NOMO-1 treated with DMSO at 0.1 percent for 48 hours (cell line): ENCODE data around the gene MDFIC2.
"Not testable (repeated sequence)": the region's sequence is repeated elsewhere in the genome, so short reads cannot be mapped to it uniquely, and the experiment has no call there.

ENCODE experiments used
- DNase-seq: peaks from one replicate; lab custom pipeline; 2025; ENCODE audit not compliant: unreplicated experiment; lab: John Stamatoyannopoulos, UW

Gene MDFIC2

DNA sequence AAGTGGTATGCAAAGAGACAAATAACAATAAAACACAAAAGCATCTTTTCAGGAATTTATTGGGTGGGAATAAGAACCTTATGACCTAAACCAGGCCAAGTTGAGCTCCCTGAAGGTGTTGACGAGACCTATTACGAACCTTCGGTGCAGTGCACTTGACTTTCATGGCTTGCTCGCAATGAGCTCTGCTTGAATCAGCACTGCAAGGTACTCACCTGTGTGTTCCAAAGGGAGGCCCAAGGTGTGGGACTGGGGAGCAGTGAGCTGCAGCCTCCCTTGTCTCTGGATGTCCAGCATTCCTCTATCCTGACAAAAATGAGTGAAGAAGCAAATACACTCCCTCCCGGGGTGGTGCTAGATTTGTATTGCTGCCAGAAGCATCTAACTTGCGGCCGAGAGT is at the start of gene MDFIC2:
TSS of gene MDFIC2 (minus strand) at position 303 of the 400 bp plus-strand sequence. CDS start 665 bp downstream, outside the sequence.
- no peak for DNase-seq

DNA sequence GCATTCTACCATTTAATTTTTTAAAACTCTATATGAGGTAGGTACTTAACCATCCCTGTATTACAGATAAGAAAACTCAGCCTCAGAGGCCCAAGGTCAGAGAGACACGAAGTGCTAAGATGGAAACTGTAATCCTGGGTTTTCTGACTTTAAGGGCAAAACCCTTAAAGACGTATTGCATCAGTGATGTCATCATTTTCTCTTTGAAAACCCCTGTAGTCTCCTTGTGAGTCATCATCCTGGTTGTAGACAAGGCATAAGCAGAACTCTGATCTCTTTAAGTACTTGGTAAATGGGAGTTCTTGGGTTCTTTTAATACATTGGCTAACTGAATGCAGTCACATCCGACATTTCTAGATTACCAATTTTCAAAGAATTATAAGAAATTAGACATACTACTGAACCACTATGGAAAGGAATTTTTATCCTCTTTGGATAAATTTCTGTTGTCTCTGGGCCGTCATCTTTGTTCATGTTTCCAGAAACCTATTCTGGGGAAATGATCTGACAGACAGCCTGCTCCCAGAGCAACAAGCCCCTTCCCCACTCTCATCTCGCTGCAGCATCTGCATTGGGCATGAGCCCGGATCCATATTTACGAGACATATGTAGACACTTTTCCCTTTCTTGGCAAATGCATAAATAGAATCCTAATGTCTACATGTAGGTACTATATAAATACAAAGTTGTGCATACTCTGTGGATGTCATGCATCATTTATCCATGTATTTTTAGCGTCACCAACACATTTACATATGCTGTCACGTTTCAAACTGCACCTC is 48.7 kb upstream of the MDFIC2 start:
- peak; percentile 23 for DNase-seq

DNA sequence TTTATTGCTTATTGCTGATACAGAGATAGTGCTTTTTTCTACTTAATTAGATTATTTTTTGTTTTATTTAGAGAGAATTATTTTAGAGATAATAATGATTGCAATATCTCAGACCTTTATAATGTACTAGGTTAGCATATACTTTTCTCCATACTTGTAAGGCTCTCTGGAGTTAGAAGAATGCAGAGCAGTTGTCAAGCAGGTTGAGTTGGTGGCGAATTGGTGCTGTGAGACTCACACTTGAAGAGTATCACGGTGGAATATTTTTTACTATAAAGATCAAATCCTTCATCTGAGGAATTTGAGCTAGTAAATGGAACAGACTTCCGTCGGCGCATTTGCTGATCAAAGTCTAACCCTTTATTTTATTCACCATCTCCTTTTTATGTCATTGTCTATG is 47.3 kb upstream of the MDFIC2 start:
- DNase-seq = no peak

DNA sequence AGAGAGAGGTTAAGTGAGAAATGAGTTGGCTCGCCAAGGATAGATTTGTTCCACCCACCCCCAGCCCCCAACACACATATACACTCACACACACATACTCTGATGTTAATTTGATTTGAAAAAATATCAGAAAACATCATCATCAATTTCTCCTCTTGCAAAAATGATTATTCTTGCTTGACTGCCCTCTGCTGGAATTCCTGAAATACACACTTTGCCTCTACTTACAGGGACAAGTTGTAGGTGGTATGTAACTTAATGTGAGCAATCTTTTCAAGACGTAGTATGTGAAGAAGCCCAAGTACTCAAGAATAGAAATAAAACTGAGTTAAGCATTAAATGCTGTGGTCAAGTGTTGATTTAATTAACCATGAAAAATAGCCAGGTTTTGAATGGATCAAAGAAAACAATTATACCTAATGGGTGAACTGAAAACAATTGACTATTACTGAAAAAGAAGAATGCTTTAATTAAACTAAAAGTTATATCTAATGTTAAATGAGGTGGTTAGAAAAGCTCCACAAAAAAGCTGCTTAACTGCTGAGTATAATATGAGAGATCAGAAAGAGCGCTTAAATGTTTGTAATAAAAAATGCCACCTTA is 46.6 kb upstream of the MDFIC2 start:
- peak; percentile 31 for DNase-seq

DNA sequence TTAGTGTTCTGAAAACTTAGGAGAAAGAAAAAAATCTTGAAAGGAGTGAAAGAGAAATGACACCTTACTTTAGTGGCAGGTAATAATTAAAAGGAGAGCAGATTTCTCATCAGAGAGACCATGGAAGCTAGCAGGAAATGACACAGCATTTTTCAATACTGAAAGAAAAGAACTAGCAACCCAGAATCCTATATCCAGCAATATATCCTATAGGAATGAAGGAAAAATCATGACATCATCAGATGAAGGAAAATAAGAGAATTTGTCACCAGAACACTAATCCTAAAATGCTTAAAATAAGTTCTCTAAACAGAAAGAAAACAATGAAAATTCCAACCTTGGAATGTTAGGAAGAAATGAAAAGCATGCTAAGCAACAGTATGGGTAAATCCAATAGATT is 39.8 kb upstream of the MDFIC2 start:
- no peak for DNase-seq

DNA sequence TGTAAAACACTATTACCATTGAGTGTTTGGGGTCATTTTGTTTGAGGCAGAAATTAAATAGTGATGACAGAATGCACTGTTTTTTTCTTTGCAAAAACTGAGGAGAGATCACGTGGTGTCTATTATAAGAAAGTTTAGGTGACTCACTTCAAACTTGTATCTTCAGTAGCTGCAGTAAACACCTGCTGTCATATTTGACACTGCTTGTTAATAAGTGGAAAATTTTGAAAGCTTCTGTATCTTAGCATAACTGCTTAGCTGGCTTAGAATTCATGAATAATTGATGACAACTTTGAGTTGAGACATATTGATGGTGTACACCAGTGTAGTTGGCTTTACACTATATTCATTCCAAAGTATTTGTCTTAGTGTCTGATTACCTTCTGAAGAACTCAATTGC is 29.7 kb upstream of the MDFIC2 start:
- no peak for DNase-seq

DNA sequence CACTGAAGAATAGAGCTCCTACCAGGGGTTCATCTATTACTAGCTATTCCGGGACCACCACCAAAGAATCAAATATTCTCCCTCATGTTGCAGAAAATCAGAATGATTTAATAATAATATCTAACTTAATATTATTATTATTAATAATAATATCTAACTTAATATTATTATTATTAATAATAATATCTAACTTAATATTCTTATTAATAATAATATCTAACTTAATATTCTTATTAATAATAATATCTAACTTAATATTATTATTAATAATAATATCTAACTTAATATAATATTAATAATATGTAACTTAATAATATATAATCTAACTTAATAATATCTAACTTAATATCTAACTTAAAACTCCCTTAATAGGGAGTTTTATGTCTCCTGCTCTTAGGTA is 24.4 kb upstream of the MDFIC2 start:
- not testable (repeated sequence) for DNase-seq

DNA sequence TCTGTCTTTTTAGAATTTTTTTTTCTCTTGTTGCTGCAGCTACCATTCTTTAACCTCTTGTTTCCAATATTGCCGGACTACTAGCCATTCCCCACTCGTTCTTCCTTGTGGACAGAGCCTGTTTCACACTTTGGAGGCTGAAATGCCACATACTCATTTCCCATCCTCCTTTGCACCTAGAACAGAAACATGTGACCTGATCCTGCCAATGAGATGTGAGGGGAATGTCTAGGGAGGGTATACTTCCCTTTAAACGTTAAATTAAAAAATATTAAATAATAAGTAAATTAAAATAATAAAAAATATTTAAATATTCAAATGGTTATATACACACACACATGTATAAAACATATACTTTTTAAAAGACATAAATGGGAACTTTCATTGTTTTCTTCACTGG is 20.6 kb upstream of the MDFIC2 start:
- no peak for DNase-seq

DNA sequence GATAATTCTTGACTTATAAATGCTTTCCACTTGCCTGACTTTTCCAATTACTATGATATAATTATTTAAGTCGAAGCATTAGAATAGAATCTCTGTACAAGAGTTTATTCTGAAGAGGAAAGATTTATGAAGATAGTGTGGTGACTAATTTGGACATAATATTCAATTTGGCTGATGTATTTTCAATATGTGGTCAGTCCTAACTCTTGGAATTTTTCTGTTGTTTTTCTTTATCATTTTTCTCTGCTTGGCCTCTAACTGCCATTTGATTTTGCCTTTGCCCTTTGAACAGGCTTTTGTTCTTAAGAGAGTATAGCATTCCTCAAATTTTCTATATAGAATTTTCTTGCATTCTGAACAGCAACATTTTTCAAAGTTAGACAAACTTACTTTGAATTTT is 2.6 kb upstream of the MDFIC2 start:
- DNase-seq = no peak

DNA sequence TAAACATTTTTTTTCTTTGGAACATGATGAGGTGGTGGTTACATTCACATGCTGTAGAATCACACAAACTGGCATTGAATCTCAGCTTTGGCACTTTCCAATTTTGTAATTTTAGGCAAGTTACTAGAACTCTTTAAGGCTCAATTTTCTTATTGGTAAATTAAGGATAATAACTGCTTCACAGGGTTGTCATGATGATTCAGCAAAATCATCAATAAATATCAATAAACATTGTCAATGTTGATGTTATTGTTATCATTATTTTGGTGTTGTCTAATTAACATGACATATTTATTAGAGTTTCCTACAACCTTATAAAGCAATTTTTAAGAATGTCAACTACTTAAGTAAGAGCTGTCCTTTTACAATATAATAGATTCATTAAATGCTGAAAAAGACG is 1.6 kb downstream of the MDFIC2 start:
- DNase-seq = no peak

DNA sequence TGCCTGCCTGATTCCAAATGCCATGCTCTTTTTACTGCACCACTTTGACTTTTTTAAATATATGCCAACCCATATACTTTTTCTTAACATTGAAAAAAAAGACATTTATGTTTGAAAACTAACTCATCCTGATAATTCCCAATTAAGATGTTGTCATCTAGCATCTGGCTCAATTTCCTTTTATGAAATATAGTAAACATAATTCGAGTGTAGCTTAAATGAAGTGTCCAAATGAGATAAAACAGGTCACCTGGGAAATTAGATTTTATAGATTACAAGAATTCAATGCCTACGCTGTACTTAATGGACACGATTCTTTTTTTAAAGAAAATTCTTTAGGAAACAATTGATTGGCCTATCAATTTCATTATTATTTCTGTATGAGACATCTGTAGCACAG is 2.8 kb downstream of the MDFIC2 start:
- DNase-seq = no peak

DNA sequence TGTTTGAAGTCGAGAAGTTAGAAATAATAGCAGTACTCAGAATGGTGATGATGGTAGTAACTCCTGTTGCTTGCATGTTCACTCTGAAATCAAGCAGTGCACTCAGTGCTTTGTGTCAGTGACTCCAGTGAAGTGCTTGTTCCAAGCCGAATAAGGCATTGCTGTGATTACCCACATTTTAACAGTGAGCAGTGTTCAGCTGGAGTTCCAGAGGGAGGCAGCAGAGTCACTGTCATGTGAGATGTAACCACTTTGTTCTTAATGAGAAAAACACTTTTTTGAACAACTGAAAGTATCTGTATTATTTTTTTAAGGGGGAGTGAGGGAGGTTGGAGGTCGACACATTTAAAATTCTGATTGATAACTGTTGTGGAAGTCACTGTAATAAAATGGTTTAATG is 3.7 kb downstream of the MDFIC2 start:
- DNase-seq = no peak

DNA sequence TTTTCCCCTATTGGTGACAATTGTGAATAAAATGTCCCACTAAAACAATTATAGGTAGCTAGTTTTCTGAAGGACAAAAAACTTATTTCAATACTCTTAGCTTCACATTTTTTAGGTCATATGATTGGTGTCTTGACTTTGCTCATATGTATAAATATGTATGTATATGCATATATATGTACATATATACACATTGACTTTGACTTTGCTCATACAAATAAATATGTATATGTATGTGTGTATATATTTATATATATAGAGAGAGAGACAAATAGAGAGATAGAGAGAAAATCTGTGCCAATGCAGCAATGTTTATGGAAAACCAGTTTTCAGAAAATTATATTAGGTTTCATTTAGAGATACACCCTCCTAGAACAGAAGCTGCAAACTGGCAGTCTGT is 5.7 kb downstream of the MDFIC2 start:
- DNase-seq = no peak

DNA sequence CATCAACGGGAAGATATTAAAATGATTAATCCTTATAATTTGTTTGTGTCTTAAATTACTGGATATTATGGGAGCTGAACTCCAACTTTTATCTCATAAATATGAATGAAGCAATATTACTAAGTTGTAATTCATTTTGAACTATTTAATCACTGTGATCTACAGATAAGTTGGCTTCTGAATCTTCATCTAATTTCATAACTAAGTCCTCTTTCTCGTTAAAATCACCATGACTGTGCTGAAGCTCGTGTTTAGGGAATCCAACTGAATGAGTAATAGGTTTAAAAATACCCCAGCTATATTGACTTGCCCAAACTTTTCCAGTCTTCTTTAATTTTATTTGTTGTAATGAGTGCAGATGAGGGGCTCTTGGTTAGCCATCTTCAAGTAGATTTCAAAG is 14.1 kb downstream of the MDFIC2 start:
- DNase-seq = no peak

DNA sequence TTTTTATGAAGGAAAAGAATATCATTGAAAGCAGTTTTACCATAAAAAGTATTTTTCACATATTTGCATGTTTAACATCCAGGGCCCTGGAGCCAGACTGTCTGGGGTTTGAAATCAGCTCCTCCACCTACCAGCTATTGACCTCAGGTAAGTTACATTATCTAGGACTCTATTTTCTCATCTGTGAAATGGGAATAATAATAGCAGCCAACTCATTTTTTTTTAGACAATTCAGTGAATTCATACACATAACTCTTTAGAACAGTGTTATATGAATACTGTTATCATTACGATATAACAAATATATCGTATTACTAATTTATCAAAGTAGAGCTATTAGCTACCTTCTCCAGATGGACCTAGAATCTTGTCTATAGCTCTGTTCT is 21.3 kb downstream of the MDFIC2 start:
- DNase-seq = no peak

DNA sequence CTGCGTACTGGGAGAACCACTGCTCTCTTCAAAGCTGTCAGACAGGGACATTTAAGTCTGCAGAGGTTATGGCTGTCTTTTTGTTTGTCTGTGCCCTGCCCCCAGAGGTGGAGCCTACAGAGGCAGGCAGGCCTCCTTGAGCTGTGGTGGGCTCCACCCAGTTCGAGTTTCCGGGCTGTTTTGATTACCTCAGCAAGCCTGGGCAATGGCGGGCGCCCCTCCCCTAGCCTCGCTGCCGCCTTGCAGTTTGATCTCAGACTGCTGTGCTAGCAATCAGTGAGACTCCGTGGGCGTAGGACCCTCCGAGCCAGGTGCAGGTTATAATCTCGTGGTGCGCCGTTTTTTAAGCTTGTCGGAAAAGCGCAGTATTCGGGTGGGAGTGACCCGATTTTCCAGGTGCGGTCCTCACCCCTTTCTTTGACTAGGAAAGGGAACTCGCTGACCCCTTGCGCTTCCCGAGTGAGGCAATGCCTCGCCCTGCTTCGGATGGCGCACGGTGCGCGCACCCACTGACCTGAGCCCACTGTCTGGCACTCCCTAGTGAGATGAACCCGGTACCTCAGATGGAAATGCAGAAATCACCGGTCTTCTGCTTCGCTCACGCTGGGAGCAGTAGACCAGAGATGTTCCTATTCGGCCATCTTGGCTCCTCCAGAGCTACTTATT is 21.9 kb downstream of the MDFIC2 start:
- DNase-seq = not testable (repeated sequence)

DNA sequence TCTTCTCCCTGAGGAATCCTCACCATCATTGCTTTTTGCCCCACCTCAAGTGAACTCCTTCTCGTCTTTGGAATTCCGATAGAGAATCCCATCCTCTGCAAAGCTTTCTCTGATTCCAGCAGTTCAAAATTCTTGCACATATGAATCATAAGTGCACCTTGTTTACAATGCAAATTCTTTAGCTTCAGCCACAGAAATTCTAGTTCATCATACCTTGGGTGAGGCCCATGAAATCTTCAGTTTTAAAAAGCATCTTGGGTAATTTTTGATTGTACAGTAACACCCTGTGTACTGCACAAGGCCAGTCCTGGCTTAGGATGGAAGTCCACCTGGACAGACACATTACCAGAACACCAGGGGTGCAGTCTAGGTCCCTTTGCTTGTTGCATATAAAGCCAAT is 30.8 kb downstream of the MDFIC2 start:
- DNase-seq = no peak

DNA sequence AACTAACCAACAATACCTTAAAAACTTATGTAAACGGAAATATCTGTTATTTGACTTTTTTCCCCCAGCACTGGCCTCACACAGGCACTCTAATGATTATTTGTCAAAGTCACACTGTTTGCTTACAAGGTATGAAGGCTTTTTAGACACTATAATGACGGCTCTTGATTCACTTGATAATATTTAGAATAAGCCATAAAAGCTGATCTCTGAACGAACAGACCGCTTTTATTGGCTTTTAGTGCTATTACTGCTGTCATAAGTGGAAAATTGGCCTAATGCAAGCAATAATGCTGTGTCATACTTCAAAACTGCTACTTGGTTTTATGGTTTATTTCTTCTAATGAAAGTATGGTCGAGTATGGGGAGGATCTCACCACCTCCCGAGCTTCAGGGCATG is 35.1 kb downstream of the MDFIC2 start:
- DNase-seq = no peak

DNA sequence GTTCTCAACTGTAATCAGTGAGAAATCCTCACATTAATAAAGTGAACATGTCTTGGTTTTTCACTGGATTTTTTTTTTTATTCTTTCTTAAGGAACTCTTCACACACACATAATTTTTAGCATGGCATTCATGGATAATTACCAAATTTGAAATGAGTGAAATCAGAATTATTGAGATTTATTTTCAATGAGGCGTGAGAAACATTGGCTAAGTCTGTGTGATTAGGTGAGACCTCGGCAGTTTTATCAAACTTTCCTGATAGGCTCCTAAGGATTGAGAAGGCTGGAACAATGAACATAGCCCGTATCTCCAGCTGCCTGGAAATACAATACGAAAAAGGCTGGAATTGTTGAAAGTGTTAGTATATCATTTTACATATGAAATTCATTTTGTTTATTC is 35.5 kb downstream of the MDFIC2 start:
- no peak for DNase-seq

DNA sequence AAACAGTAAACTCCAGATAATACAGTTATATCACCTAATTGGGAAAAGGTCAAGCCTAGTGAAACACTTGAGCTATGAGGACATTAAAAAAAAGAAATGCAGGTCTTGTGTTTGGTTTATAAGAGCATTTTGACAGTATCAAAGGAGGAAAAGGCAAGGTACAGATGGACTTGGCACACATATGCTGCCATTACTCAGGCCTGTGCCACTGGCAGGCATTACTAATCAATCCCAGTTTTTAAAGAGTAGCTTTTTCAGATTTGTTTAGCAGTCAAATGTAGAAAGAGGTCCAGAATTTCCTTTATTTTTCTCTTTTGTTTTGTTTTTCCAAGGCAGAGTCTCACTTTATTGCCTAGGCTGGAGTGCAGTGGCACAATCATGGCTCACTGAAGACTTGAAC is 38.9 kb downstream of the MDFIC2 start:
- no peak for DNase-seq

DNA sequence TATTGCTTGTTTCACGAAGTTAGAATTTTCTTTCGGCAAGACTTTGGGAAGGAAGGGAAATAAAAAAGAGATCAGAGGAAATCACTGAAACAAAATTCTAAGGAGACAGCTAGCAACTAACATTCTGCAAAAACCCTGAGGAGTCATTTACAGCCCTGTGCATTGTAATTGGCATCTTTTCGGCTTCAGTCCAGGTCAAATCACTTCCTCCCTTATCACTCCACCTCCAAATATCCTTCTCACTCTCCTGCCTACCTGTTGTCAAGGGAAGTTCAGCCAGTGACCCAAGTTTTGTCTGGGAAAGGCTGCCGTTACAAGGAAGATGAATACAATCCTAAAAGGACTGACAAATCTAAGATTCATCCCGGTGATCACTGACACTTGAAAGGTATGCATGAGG is 39.6 kb downstream of the MDFIC2 start:
- no peak for DNase-seq

DNA sequence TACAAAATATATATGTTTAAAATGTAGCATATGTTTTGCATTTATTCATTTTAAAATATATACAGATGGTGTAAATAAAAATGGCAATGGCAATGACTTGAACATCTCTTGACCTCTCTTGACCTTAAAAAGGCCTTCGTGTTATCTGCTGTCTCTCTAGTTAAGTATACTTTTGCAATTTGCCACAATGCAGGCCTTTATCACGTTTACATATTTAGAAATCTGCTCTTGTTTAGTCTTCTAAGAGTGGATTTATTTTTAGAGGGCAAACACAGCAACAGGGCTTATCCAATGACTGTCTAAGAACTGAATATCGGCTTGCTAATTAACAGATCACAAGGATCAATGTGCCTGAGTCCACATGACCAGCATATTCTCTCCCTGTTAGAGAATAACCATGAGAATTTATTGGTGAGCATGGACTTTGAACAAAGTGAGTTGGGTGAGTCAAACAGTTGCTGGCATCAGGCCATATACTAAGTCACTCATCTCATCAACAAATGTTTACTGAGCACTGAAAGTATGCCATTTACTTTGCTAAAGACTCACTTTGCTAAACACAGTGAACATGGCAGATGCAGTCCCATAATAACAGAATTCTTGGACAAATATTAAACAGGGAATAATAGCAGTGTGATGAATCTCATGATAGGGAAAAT is 48.2 kb downstream of the MDFIC2 start:
- no peak for DNase-seq
